ENCODE measurements around the gene CCDC92B. TPM values are rescaled to one million over a fixed set of nuclear protein-coding genes. Genes with fewer than 3 reads are reported as not detected.

The CCDC92B gene
- polyA plus RNA-seq, 1 of the 3 experiments (the other 2 are of a cell fraction) = 0.07 TPM

DNA sequence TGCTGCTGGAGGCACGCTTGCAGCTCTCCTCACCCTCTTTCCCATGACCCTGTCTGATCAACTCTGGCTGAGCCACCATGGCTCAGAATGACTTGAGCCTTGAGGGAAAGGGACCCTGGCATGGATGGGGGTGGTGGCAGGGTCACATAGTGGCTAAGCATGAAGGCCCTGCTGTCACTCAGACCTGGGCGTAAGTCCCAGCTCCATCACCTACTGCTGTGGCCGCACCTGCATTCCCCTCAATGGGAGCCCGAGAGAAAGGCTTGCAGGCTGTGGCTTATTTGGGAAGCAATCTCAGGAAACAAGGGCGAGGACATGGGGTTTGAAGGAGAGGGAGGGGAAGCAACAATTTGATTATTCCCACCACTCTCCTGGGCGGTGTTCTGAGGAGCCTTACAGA, 29.0 kb upstream of the CCDC92B start:
- no peak overlapping the region for H3K4me2 ChIP-seq
- H2AFZ ChIP-seq (ENCODE audit: low read depth) = no peak overlapping the region
- TF ChIP-seq FOXJ3 (CRISPR knock-in tag; IDR thresholded peaks at IDR 0.05) (no peak), TAF1 (IDR thresholded peaks at IDR 0.05; ENCODE audit: borderline replicate concordance, low read depth, low read length) (no peak), RFX5 (IDR thresholded peaks at IDR 0.05; ENCODE audit: low read length) (no peak), RXRA (IDR thresholded peaks at IDR 0.05; ENCODE audit: borderline replicate concordance, low read depth) (no peak), EZH2phosphoT487 (IDR thresholded peaks at IDR 0.05; ENCODE audit: borderline replicate concordance, low read depth) (no peak)
- TF ChIP-seq, protein P1, sequence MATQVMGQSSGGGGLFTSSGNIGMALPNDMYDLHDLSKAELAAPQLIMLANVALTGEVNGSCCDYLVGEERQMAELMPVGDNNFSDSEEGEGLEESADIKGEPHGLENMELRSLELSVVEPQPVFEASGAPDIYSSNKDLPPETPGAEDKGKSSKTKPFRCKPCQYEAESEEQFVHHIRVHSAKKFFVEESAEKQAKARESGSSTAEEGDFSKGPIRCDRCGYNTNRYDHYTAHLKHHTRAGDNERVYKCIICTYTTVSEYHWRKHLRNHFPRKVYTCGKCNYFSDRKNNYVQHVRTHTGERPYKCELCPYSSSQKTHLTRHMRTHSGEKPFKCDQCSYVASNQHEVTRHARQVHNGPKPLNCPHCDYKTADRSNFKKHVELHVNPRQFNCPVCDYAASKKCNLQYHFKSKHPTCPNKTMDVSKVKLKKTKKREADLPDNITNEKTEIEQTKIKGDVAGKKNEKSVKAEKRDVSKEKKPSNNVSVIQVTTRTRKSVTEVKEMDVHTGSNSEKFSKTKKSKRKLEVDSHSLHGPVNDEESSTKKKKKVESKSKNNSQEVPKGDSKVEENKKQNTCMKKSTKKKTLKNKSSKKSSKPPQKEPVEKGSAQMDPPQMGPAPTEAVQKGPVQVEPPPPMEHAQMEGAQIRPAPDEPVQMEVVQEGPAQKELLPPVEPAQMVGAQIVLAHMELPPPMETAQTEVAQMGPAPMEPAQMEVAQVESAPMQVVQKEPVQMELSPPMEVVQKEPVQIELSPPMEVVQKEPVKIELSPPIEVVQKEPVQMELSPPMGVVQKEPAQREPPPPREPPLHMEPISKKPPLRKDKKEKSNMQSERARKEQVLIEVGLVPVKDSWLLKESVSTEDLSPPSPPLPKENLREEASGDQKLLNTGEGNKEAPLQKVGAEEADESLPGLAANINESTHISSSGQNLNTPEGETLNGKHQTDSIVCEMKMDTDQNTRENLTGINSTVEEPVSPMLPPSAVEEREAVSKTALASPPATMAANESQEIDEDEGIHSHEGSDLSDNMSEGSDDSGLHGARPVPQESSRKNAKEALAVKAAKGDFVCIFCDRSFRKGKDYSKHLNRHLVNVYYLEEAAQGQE (IDR thresholded peaks at IDR 0.05; ENCODE audit: low read depth, low read length) = no peak
- TF ChIP-seq, protein P2, sequence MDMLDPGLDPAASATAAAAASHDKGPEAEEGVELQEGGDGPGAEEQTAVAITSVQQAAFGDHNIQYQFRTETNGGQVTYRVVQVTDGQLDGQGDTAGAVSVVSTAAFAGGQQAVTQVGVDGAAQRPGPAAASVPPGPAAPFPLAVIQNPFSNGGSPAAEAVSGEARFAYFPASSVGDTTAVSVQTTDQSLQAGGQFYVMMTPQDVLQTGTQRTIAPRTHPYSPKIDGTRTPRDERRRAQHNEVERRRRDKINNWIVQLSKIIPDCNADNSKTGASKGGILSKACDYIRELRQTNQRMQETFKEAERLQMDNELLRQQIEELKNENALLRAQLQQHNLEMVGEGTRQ (IDR thresholded peaks at IDR 0.05; ENCODE audit: borderline replicate concordance, low read depth, low read length) = no peak
- TF ChIP-seq, protein P3, sequence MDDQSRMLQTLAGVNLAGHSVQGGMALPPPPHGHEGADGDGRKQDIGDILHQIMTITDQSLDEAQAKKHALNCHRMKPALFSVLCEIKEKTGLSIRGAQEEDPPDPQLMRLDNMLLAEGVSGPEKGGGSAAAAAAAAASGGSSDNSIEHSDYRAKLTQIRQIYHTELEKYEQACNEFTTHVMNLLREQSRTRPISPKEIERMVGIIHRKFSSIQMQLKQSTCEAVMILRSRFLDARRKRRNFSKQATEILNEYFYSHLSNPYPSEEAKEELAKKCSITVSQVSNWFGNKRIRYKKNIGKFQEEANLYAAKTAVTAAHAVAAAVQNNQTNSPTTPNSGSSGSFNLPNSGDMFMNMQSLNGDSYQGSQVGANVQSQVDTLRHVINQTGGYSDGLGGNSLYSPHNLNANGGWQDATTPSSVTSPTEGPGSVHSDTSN (IDR thresholded peaks at IDR 0.05) = no peak
- H3K9me2 ChIP-seq = no peaks in the 10 kb centered on the region
- H3K27me3 ChIP-seq (ENCODE audit: insufficient read depth) = peaks cover 7% of the 10 kb centered on the region; the same call in 1 of the 2 replicates
- H3K36me3 ChIP-seq (replicated peaks in 1 of 2; ENCODE audit: control insufficient read depth in 1 of 2, insufficient read depth in 2 of 2, low read length in 1 of 2) = no peaks in the 10 kb centered on the region
- H3K9ac ChIP-seq = no peak overlapping the region
- WGBS (ENCODE audit: low lambda C conversion rate) = 61% methylated on average over 6 of the region's 6 CpGs
- ChIA-PET POLR2A (no interaction called here), CTCF (interaction anchor here (3.3 kb wide), 1 partner anchor 9 kb away, joined by 35 read pairs; no protein-coding TSS in a partner anchor)
- no peaks in the 10 kb centered on the region for H4K20me1 ChIP-seq (ENCODE audit: insufficient read depth)
- H3K27ac ChIP-seq (ENCODE audit: low read depth in 2 of 2, low read length in 1 of 2) = no peak overlapping the region
- H3K9me3 ChIP-seq = no peaks in the 10 kb centered on the region
- H3K4me1 ChIP-seq (ENCODE audit: control insufficient read depth in 1 of 2, insufficient read depth in 2 of 2, low read depth in 1 of 2, low read length in 1 of 2) = peaks cover 0 to 12% of the 10 kb centered on the region in 2 experiments; a peak in 1 of 4 replicates
- no peaks in the 10 kb centered on the region for H3F3A ChIP-seq (replicated peaks; ENCODE audit: insufficient read depth)
- no peaks in the 10 kb centered on the region for H3K79me2 ChIP-seq (ENCODE audit: insufficient read depth)
- no peak overlapping the region for H3K4me3 ChIP-seq (ENCODE audit: low read depth in 2 of 2, low read length in 1 of 2)
- DNase-seq = no peak

DNA sequence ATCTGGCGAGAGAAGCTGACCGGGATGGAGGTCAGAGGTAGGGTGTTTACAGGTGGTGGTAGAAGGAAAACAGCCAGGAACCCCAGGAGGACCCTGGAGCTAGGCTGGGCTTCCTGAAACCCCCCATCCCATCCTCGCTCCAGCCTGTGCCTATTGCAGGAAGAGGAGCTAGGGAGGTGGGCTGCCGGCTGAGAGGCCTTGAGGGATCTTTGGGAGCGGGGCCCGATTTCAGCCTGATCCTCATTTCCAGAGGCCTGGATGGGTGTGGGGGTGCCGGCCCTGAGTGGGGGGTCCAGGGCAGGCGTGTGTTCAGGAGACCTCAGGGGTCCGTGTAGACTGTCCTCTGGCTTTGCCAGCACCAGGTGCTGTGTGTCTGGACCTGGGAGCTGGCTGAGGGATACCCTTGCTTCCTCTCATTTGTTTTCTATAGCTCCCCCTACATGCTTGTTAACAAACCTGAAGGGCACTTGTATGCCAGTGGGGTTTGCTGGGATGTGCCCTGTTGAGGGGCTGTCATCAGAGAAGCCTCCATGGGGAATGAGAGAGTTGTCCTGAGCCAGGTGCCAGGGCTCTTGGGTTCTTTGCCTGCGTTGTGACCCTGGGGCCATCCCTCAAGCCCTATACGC, 27.9 kb upstream of the CCDC92B start:
- Histone ChIP-seq H2AFZ (ENCODE audit: low read depth) (no peak overlapping the region), H3K4me1 (ENCODE audit: control insufficient read depth in 1 of 2, insufficient read depth in 2 of 2, low read depth in 1 of 2, low read length in 1 of 2) (peaks cover 0 to 12% of the 10 kb centered on the region in 2 experiments; a peak in 1 of 4 replicates), H4K20me1 (ENCODE audit: insufficient read depth) (no peaks in the 10 kb centered on the region), H3F3A (replicated peaks; ENCODE audit: insufficient read depth) (no peaks in the 10 kb centered on the region), H3K36me3 (replicated peaks in 1 of 2; ENCODE audit: control insufficient read depth in 1 of 2, insufficient read depth in 2 of 2, low read length in 1 of 2) (no peaks in the 10 kb centered on the region), H3K4me2 (peak overlapping the region; percentile 67), H3K9ac (no peak overlapping the region), H3K4me3 (ENCODE audit: low read depth in 2 of 2, low read length in 1 of 2) (peak overlapping the region in 1 of 2 experiments; percentile 44; a peak in 2 of 4 replicates), H3K9me3 (no peaks in the 10 kb centered on the region), H3K9me2 (no peaks in the 10 kb centered on the region), H3K27me3 (ENCODE audit: insufficient read depth) (peaks cover 13% of the 10 kb centered on the region; the same call in 1 of the 2 replicates), H3K79me2 (ENCODE audit: insufficient read depth) (no peaks in the 10 kb centered on the region), H3K27ac (ENCODE audit: low read depth in 2 of 2, low read length in 1 of 2) (no peak overlapping the region)
- WGBS (ENCODE audit: low lambda C conversion rate) = 45% methylated on average over 5 of the region's 11 CpGs
- DNase-seq = no peak
- TF ChIP-seq FOXM1 (IDR thresholded peaks at IDR 0.05; ENCODE audit: low read depth) (no peak), FOXJ3 (CRISPR knock-in tag; IDR thresholded peaks at IDR 0.05) (no peak)
- POLR2A ChIA-PET = no interaction called here
- CTCF ChIA-PET = interaction anchor here (1.0 to 3.3 kb wide), 3 partner anchors 10 to 26 kb away, joined by 4 to 35 read pairs (median 5); no protein-coding TSS in a partner anchor

Measured in SK-N-SH (cell line).